ENCODE results near the gene SBF2. TPM values are rescaled to one million over a fixed set of nuclear protein-coding genes. Genes with fewer than 3 reads are reported as not detected.

Gene SBF2
- total RNA-seq, 4 donors from 2014 or later: 44.6 to 59.4 (median 53.4) TPM

DNA sequence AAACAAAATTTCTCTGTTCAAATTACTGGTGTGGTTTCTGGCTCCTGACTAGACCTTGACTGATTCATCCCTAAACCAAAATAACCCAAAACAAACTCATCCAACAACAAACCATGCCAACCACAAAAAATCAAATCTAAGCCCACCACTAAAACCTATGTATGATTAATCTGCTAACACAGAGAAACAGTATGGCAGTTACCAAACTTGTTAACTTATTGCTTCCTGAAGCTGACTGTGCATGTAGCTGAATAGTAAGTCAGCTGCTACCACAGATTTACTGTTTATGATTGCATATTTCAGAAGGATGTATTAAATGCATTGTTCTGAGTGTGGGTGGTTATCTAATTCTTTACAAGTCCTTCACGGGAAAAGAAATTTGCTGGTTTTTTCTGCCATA, 399.0 kb downstream of the SBF2 start:
- no peak overlapping the region for H3K27ac ChIP-seq (replicated peaks in 1 of 4)
- peaks cover 0 to 13% (median 0%) of the 10 kb centered on the region in 4 donors for H3K4me1 ChIP-seq
- WGBS: 87% methylated on average over 1 of the region's 1 CpG
- intact Hi-C loops (cut with DNase I): no loop called here
- H3K4me3 ChIP-seq: no peak overlapping the region
- TF ChIP-seq POLR2AphosphoS5 (IDR thresholded peaks at IDR 0.05): no peak
- no peak for TF ChIP-seq EP300 (IDR thresholded peaks at IDR 0.05)
- no peak for TF ChIP-seq POLR2A (IDR thresholded peaks at IDR 0.05; ENCODE audit: low read depth)
- TF ChIP-seq, protein P1, sequence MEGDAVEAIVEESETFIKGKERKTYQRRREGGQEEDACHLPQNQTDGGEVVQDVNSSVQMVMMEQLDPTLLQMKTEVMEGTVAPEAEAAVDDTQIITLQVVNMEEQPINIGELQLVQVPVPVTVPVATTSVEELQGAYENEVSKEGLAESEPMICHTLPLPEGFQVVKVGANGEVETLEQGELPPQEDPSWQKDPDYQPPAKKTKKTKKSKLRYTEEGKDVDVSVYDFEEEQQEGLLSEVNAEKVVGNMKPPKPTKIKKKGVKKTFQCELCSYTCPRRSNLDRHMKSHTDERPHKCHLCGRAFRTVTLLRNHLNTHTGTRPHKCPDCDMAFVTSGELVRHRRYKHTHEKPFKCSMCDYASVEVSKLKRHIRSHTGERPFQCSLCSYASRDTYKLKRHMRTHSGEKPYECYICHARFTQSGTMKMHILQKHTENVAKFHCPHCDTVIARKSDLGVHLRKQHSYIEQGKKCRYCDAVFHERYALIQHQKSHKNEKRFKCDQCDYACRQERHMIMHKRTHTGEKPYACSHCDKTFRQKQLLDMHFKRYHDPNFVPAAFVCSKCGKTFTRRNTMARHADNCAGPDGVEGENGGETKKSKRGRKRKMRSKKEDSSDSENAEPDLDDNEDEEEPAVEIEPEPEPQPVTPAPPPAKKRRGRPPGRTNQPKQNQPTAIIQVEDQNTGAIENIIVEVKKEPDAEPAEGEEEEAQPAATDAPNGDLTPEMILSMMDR (IDR thresholded peaks at IDR 0.05): no peak
- H3K36me3 ChIP-seq: peaks cover 6 to 28% (median 18%) of the 10 kb centered on the region in 4 donors
- H3K9me3 ChIP-seq: peaks cover 0 to 8% (median 0%) of the 10 kb centered on the region in 4 donors
- no peak for DNase-seq (ENCODE audit: extremely low spot score)
- no peaks in the 10 kb centered on the region for H3K27me3 ChIP-seq

DNA sequence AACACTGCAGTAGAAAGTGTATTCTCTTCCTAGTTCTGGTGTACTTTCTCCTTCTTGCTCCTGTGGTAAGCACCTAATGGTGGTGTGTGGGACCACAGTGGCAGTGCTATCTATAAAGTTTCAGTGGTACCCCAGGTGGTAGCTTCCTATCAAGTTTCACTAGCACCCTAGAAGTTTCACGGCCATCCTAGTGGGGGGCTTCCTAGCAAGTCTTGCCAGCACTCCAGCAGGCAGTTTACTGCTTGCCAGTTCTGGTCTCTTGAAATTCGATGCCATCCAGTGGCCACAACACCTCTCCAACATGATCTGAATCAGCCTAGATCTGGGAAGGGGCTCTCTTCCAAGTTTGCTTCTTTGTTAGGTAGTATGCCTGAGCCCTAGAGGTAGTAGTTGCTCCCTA, 400.5 kb downstream of the SBF2 start:
- Histone ChIP-seq H3K4me3 (no peak overlapping the region), H3K36me3 (peaks cover 6 to 28% (median 18%) of the 10 kb centered on the region in 4 donors), H3K9me3 (peaks cover 0 to 8% (median 0%) of the 10 kb centered on the region in 4 donors), H3K27ac (replicated peaks in 1 of 4) (no peak overlapping the region), H3K27me3 (no peaks in the 10 kb centered on the region), H3K4me1 (peaks cover 0 to 13% (median 0%) of the 10 kb centered on the region in 4 donors)
- DNase-seq (ENCODE audit: extremely low spot score): no peak
- intact Hi-C loops (cut with DNase I): no loop called here
- no peak for TF ChIP-seq POLR2A (IDR thresholded peaks at IDR 0.05; ENCODE audit: low read depth)
- TF ChIP-seq, protein P1 (IDR thresholded peaks at IDR 0.05): no peak
- no peak for TF ChIP-seq EP300 (IDR thresholded peaks at IDR 0.05)
- TF ChIP-seq POLR2AphosphoS5 (IDR thresholded peaks at IDR 0.05): no peak
- 75% methylated on average over 2 of the region's 2 CpGs for WGBS

DNA sequence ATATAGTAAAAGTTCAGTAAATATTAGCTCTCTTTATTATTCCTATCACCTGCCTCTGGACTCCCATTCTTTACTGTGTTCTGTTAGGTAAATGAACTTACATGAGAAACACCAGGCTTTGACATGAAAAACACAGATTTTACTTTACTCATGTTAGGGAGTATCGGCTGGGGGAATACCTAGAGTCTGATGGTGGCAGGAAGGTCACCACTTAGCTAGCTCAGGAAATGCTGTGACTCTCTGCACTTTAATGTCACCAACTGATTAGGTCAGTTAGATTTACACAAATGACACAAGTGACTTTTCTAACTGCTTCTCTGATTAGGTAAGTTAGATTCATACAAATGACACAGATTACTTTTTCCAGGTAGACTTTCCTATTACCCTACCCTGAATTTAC, 405.1 kb downstream of the SBF2 start:
- Histone ChIP-seq H3K27ac (replicated peaks in 1 of 4) (no peak overlapping the region), H3K4me3 (no peak overlapping the region), H3K9me3 (no peaks in the 10 kb centered on the region), H3K36me3 (peaks cover 0 to 5% (median 2%) of the 10 kb centered on the region in 4 donors), H3K27me3 (no peaks in the 10 kb centered on the region), H3K4me1 (peaks cover 0 to 13% (median 1%) of the 10 kb centered on the region in 4 donors)
- 89% methylated on average over 1 of the region's 1 CpG for WGBS
- TF ChIP-seq, protein P1 (IDR thresholded peaks at IDR 0.05): no peak
- TF ChIP-seq POLR2A (IDR thresholded peaks at IDR 0.05; ENCODE audit: low read depth): no peak
- no peak for TF ChIP-seq POLR2AphosphoS5 (IDR thresholded peaks at IDR 0.05)
- TF ChIP-seq EP300 (IDR thresholded peaks at IDR 0.05): no peak
- intact Hi-C loops (cut with DNase I): no loop called here
- no peak for DNase-seq (ENCODE audit: extremely low spot score)

DNA sequence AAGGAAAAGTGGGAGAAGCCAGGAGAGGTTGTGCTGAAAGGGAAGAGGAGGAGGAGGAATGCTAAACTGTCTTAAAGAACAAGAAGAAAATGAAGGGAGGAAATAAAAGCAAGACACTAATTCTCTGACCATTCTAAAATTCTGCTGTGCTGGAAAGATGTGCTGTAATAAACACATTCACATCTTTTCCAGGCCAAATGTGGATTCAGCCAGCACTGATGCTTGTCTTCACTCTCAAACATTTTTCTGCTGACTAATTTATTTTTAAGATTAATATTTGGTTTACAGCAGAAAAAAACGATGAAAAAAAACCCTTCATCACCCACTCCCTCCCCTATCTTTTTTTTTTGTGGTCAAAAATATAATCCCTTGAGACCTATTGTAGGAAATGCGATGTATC, 406.5 kb downstream of the SBF2 start:
- Histone ChIP-seq H3K4me1 (peaks cover 0 to 3% (median under 1%) of the 10 kb centered on the region in 4 donors), H3K27ac (replicated peaks in 1 of 4) (no peak overlapping the region), H3K9me3 (no peaks in the 10 kb centered on the region), H3K4me3 (no peak overlapping the region), H3K36me3 (no peaks in the 10 kb centered on the region), H3K27me3 (no peaks in the 10 kb centered on the region)
- intact Hi-C loops (cut with DNase I): no loop called here
- TF ChIP-seq, protein P1 (IDR thresholded peaks at IDR 0.05): no peak
- TF ChIP-seq POLR2AphosphoS5 (IDR thresholded peaks at IDR 0.05) (no peak), POLR2A (IDR thresholded peaks at IDR 0.05; ENCODE audit: low read depth) (no peak), EP300 (IDR thresholded peaks at IDR 0.05) (no peak)
- DNase-seq (ENCODE audit: extremely low spot score): no peak
- 68% methylated on average over 2 of the region's 2 CpGs for WGBS

DNA sequence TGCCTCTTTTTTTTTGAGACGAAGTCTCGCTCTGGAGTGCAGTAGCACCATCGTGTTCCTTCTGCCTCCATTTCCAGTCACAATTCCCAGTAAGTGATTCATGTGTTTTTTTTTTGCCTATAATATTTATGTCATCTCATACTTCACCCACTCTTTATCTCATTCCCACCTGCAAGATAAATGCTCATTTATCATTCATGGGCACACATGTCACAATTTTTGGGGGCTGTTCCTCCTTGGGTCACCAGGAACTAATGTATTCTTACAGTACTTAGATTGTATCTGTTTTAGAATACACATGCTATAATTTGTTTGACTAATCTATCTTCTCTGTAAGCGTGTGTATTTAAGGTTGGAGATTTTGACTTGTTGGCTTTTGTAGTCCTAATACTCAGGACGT, 407.4 kb downstream of the SBF2 start:
- DNase-seq (ENCODE audit: extremely low spot score): no peak
- TF ChIP-seq POLR2AphosphoS5 (IDR thresholded peaks at IDR 0.05) (no peak), EP300 (IDR thresholded peaks at IDR 0.05) (no peak), POLR2A (IDR thresholded peaks at IDR 0.05; ENCODE audit: low read depth) (no peak)
- TF ChIP-seq, protein P1 (IDR thresholded peaks at IDR 0.05): no peak
- Histone ChIP-seq H3K4me1 (peaks cover 0 to 3% (median 0%) of the 10 kb centered on the region in 4 donors), H3K27ac (replicated peaks in 1 of 4) (no peak overlapping the region), H3K4me3 (no peak overlapping the region), H3K36me3 (no peaks in the 10 kb centered on the region), H3K9me3 (no peaks in the 10 kb centered on the region), H3K27me3 (no peaks in the 10 kb centered on the region)
- 92% methylated on average over 5 of the region's 5 CpGs for WGBS
- intact Hi-C loops (cut with DNase I): no loop called here
